WTC11 (cell line): Measurements from ENCODE around the gene HHIP. TPM values are rescaled to one million over a fixed set of nuclear protein-coding genes. Genes with fewer than 3 reads are reported as not detected.

Source experiments
- ATAC-seq: fragments of 200-7000 bp; cut with Tn5 transposase; 2 replicates; pipeline ENCODE4 v1.10.0; 2021; ENCODE audit warnings: mild to moderate bottlenecking, moderate library complexity
- CTCF ChIA-PET: fragments of 300-600 bp; sonication (Branson Sonifier 250); formaldehyde crosslinking; loops from one replicate; lab custom pipeline; 2021; ENCODE audit warnings: antibody characterized with exemption; lab: Charles Lee
- POLR2A ChIA-PET: fragments of 350-600 bp; sonication (Branson Sonifier 250); formaldehyde crosslinking; loops from one replicate; lab custom pipeline; 2021; ENCODE audit warnings: antibody characterized with exemption; lab: Charles Lee
- DNase-seq: peaks from one replicate; pipeline ENCODE4 v3.0.0; 2021; ENCODE audit warnings: low spot score
- H3K27ac Mint-ChIP-seq: 2 replicates; pipeline ENCODE4 v1.8.0; 2021; ENCODE audit warnings: mixed read lengths
- H3K27me3 Mint-ChIP-seq: 2 replicates; pipeline ENCODE4 v1.8.0; 2021; ENCODE audit warnings: low read depth, mild to moderate bottlenecking, moderate library complexity, mixed read lengths
- H3K36me3 Mint-ChIP-seq: 2 replicates; pipeline ENCODE4 v1.8.0; 2021; ENCODE audit warnings: mixed read lengths
- H3K4me1 Mint-ChIP-seq: 2 replicates; pipeline ENCODE4 v1.8.0; 2022; ENCODE audit warnings: mixed read lengths
- H3K4me3 Mint-ChIP-seq: 2 replicates; pipeline ENCODE4 v1.8.0; 2021; ENCODE audit warnings: mild to moderate bottlenecking, moderate library complexity, mixed read lengths
- H3K9me3 Mint-ChIP-seq: 2 replicates; pipeline ENCODE4 v1.8.0; 2021; ENCODE audit warnings: mixed read lengths
- CBFB ChIP-seq: sonication (generic); formaldehyde crosslinking; IDR thresholded peaks from 2 replicates; pipeline ENCODE4 v1.8.1; 2022; ENCODE audit warnings: mild to moderate bottlenecking, low read depth, missing genetic modification reagents
- CREB1 ChIP-seq: sonication (generic); formaldehyde crosslinking; IDR thresholded peaks from 2 replicates; pipeline ENCODE4 v1.8.0; 2023; ENCODE audit warnings: mild to moderate bottlenecking, missing genetic modification reagents
- GABPB1 ChIP-seq: sonication (generic); formaldehyde crosslinking; IDR thresholded peaks from 2 replicates; pipeline ENCODE4 v1.8.1; 2023; ENCODE audit warnings: mild to moderate bottlenecking, missing genetic modification reagents
- HMGA2 ChIP-seq: fragments of 250-450 bp; sonication (Bioruptor Pico); IDR thresholded peaks from 2 replicates; pipeline ENCODE4 v1.4.0; 2021; ENCODE audit warnings: mild to moderate bottlenecking, moderate library complexity
- JAZF1 ChIP-seq: fragments of 250-450 bp; sonication (Bioruptor Pico); IDR thresholded peaks from 2 replicates; pipeline ENCODE4 v1.9.0; 2021; ENCODE audit warnings: moderate library complexity, mild to moderate bottlenecking, inconsistent platforms
- JUN ChIP-seq: sonication (generic); formaldehyde crosslinking; IDR thresholded peaks from 2 replicates; pipeline ENCODE4 v1.8.0; 2023; ENCODE audit warnings: mild to moderate bottlenecking, missing genetic modification reagents
- NFATC4 ChIP-seq: fragments of 250-450 bp; sonication (Bioruptor Pico); IDR thresholded peaks from 2 replicates; pipeline ENCODE4 v1.9.0; 2021; ENCODE audit warnings: mild to moderate bottlenecking
- NR2C2 ChIP-seq: sonication (generic); formaldehyde crosslinking; IDR thresholded peaks from 2 replicates; pipeline ENCODE4 v1.8.0; 2022; ENCODE audit warnings: mild to moderate bottlenecking, missing genetic modification reagents
- PRDM15 ChIP-seq: sonication (generic); formaldehyde crosslinking; IDR thresholded peaks from 2 replicates; pipeline ENCODE4 v1.8.0; 2022; ENCODE audit warnings: missing genetic modification reagents
- PREB ChIP-seq: sonication (generic); formaldehyde crosslinking; IDR thresholded peaks from 2 replicates; pipeline ENCODE4 v1.8.1; 2022; ENCODE audit warnings: mild to moderate bottlenecking, missing genetic modification reagents, moderate library complexity, borderline replicate concordance
- TCF7 ChIP-seq: sonication (generic); formaldehyde crosslinking; IDR thresholded peaks from 2 replicates; pipeline ENCODE4 v1.8.0; 2022; ENCODE audit warnings: mild to moderate bottlenecking, low read depth, missing genetic modification reagents, moderate library complexity
- ZNF121 ChIP-seq: sonication (generic); formaldehyde crosslinking; IDR thresholded peaks from 2 replicates; pipeline ENCODE4 v1.8.0; 2023; ENCODE audit warnings: missing genetic modification reagents
- ZNF396 ChIP-seq: fragments of 250-450 bp; sonication (Bioruptor Pico); IDR thresholded peaks from 2 replicates; pipeline ENCODE4 v1.8.0; 2021; ENCODE audit warnings: mild to moderate bottlenecking, moderate library complexity, borderline replicate concordance
- ZNF416 ChIP-seq: fragments of 250-450 bp; sonication (Bioruptor Pico); IDR thresholded peaks from 2 replicates; pipeline ENCODE4 v1.9.0; 2021; ENCODE audit warnings: mild to moderate bottlenecking, inconsistent platforms
- ZNF532 ChIP-seq: fragments of 250-450 bp; sonication (Bioruptor Pico); IDR thresholded peaks from 2 replicates; pipeline ENCODE4 v1.9.0; 2021; ENCODE audit warnings: mild to moderate bottlenecking, borderline replicate concordance
- total RNA-seq: library from RNA; stranded (reverse); gene quantifications from 3 replicates; pipeline ENCODE4 v1.2.3, GENCODE V29; 2021
- TF ChIP-seq, protein P1 (sequence below): sonication (generic); formaldehyde crosslinking; IDR thresholded peaks from 2 replicates; pipeline ENCODE4 v1.8.1; 2022; ENCODE audit warnings: mild to moderate bottlenecking, moderate library complexity, missing genetic modification reagents
- TF ChIP-seq, protein P2 (sequence below): sonication (generic); formaldehyde crosslinking; IDR thresholded peaks from 2 replicates; pipeline ENCODE4 v1.8.1; 2023; ENCODE audit warnings: mild to moderate bottlenecking, moderate library complexity, missing genetic modification reagents
- TF ChIP-seq, protein P3 (sequence below): sonication (generic); formaldehyde crosslinking; IDR thresholded peaks from 2 replicates; pipeline ENCODE4 v1.8.0; 2023; ENCODE audit warnings: missing genetic modification reagents, mild to moderate bottlenecking, borderline replicate concordance

Gene HHIP
- total RNA-seq, 1 experiment from 2014 or later, result 0.22 TPM

- CTCF ChIA-PET, result no interaction called here
- no peak for TF ChIP-seq ZNF396 (CRISPR knock-in tag)
- no peak for TF ChIP-seq ZNF416 (CRISPR knock-in tag)
- TF ChIP-seq ZNF532 (CRISPR knock-in tag), result no peak
- TF ChIP-seq, protein P1, sequence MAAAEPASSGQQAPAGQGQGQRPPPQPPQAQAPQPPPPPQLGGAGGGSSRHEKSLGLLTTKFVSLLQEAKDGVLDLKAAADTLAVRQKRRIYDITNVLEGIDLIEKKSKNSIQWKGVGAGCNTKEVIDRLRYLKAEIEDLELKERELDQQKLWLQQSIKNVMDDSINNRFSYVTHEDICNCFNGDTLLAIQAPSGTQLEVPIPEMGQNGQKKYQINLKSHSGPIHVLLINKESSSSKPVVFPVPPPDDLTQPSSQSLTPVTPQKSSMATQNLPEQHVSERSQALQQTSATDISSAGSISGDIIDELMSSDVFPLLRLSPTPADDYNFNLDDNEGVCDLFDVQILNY, result no peak
- TF ChIP-seq GABPB1 (CRISPR knock-in tag), result no peak
- TF ChIP-seq ZNF121 (CRISPR knock-in tag), result no peak
- no peak for TF ChIP-seq JUN
- no peak for TF ChIP-seq HMGA2 (CRISPR knock-in tag)
- TF ChIP-seq PRDM15 (CRISPR knock-in tag), result no peak
- no peak for TF ChIP-seq PREB (CRISPR knock-in tag)
- TF ChIP-seq CREB1, result no peak
- TF ChIP-seq, protein P2, sequence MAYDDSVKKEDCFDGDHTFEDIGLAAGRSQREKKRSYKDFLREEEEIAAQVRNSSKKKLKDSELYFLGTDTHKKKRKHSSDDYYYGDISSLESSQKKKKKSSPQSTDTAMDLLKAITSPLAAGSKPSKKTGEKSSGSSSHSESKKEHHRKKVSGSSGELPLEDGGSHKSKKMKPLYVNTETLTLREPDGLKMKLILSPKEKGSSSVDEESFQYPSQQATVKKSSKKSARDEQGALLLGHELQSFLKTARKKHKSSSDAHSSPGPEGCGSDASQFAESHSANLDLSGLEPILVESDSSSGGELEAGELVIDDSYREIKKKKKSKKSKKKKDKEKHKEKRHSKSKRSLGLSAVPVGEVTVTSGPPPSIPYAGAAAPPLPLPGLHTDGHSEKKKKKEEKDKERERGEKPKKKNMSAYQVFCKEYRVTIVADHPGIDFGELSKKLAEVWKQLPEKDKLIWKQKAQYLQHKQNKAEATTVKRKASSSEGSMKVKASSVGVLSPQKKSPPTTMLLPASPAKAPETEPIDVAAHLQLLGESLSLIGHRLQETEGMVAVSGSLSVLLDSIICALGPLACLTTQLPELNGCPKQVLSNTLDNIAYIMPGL (CRISPR knock-in tag), result no peak
- TF ChIP-seq CBFB (CRISPR knock-in tag), result no peak
- TF ChIP-seq TCF7 (CRISPR knock-in tag), result no peak
- no peak for TF ChIP-seq NFATC4 (CRISPR knock-in tag)
- TF ChIP-seq JAZF1 (CRISPR knock-in tag), result no peak
- TF ChIP-seq, protein P3, sequence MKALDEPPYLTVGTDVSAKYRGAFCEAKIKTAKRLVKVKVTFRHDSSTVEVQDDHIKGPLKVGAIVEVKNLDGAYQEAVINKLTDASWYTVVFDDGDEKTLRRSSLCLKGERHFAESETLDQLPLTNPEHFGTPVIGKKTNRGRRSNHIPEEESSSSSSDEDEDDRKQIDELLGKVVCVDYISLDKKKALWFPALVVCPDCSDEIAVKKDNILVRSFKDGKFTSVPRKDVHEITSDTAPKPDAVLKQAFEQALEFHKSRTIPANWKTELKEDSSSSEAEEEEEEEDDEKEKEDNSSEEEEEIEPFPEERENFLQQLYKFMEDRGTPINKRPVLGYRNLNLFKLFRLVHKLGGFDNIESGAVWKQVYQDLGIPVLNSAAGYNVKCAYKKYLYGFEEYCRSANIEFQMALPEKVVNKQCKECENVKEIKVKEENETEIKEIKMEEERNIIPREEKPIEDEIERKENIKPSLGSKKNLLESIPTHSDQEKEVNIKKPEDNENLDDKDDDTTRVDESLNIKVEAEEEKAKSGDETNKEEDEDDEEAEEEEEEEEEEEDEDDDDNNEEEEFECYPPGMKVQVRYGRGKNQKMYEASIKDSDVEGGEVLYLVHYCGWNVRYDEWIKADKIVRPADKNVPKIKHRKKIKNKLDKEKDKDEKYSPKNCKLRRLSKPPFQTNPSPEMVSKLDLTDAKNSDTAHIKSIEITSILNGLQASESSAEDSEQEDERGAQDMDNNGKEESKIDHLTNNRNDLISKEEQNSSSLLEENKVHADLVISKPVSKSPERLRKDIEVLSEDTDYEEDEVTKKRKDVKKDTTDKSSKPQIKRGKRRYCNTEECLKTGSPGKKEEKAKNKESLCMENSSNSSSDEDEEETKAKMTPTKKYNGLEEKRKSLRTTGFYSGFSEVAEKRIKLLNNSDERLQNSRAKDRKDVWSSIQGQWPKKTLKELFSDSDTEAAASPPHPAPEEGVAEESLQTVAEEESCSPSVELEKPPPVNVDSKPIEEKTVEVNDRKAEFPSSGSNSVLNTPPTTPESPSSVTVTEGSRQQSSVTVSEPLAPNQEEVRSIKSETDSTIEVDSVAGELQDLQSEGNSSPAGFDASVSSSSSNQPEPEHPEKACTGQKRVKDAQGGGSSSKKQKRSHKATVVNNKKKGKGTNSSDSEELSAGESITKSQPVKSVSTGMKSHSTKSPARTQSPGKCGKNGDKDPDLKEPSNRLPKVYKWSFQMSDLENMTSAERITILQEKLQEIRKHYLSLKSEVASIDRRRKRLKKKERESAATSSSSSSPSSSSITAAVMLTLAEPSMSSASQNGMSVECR (CRISPR knock-in tag), result no peak
- TF ChIP-seq NR2C2 (CRISPR knock-in tag), result no peak
- H3K36me3 Mint-ChIP-seq, result no peaks in the 10 kb centered on the region
Observed at GRCh38 chr4:144732584-144733428, 86.8 kb downstream of the HHIP start.

More at GRCh38 chr4:144732584-144733428, 86.8 kb downstream of the HHIP start:
- Mint-ChIP-seq H3K27me3 (no peaks in the 10 kb centered on the region), H3K27ac (no peak overlapping the region), H3K4me1 (peaks cover 27% of the 10 kb centered on the region), H3K9me3 (no peaks in the 10 kb centered on the region), H3K4me3 (no peak overlapping the region)
- ATAC-seq, result no peak
- POLR2A ChIA-PET, result no interaction called here
- no peak for DNase-seq
